ENCODE results near the gene HOXB3. TPM values are rescaled to one million over a fixed set of nuclear protein-coding genes. Genes with fewer than 3 reads are reported as not detected.

Gene HOXB3
- polyA plus RNA-seq, 1 of the 3 experiments (the other 2 are of a cell fraction) = 0.46 TPM

GRCh38 chr17:48604770-48605329 is 14.8 kb upstream of the HOXB3 start, which contains the start of gene HOXB6:
HOXB6 (minus strand) TSS chr17:48604986; CDS start chr17:48598150, 6,836 bp downstream.
- no peaks in the 10 kb centered on the region; a peak in 1 of 4 replicates for H3K4me1 ChIP-seq (ENCODE audit: control insufficient read depth in 1 of 2, insufficient read depth in 2 of 2, low read depth in 1 of 2, low read length in 1 of 2)
- peaks cover 7% of the 10 kb centered on the region; the same call in 1 of the 2 replicates for H4K20me1 ChIP-seq (ENCODE audit: insufficient read depth)
- peaks cover 100% of the 10 kb centered on the region for H3K27me3 ChIP-seq (ENCODE audit: insufficient read depth)
- no peak within 1 kb of the TSS for H3K27ac ChIP-seq (ENCODE audit: low read depth in 2 of 2, low read length in 1 of 2)
- H3K9me3 ChIP-seq = no peaks in the 10 kb centered on the region
- POLR2A ChIA-PET = no interaction called here
- H3K9me2 ChIP-seq = no peaks in the 10 kb centered on the region
- no peaks in the 10 kb centered on the region for H3K79me2 ChIP-seq (ENCODE audit: insufficient read depth)
- CTCF ChIA-PET = interaction anchor here (1.3 kb wide), 1 partner anchor 297 kb away, joined by 6 read pairs; no protein-coding TSS in a partner anchor
- H3F3A ChIP-seq (replicated peaks; ENCODE audit: insufficient read depth) = no peaks in the 10 kb centered on the region
- no peak for DNase-seq
- TF ChIP-seq EP300 (IDR thresholded peaks at IDR 0.05; ENCODE audit: borderline replicate concordance in 1 of 2, low read depth in 1 of 2, low read length in 1 of 2) = no peak
- TF ChIP-seq USF2 (IDR thresholded peaks at IDR 0.05; ENCODE audit: borderline replicate concordance, low read depth, low read length) = no peak
- no peak for TF ChIP-seq FOXM1 (IDR thresholded peaks at IDR 0.05; ENCODE audit: low read depth)
- peak; percentile 31; the same call in 1 of the 2 replicates for TF ChIP-seq USF1 (IDR thresholded peaks at IDR 0.05; ENCODE audit: borderline replicate concordance, low read depth)
- no peak for TF ChIP-seq PBX3 (IDR thresholded peaks at IDR 0.05)
- TF ChIP-seq YY1 (IDR thresholded peaks at IDR 0.05; ENCODE audit: low read depth) = no peak
- TF ChIP-seq TEAD4 (IDR thresholded peaks at IDR 0.05; ENCODE audit: borderline replicate concordance, insufficient read depth) = no peak
- 4% methylated on average over 16 of the region's 16 CpGs for WGBS (ENCODE audit: low lambda C conversion rate)
- H3K4me2 ChIP-seq = no peak within 1 kb of the TSS
- no peak within 1 kb of the TSS for H2AFZ ChIP-seq (ENCODE audit: low read depth)
- no peak within 1 kb of the TSS for H3K9ac ChIP-seq
- H3K4me3 ChIP-seq (ENCODE audit: low read depth in 2 of 2, low read length in 1 of 2) = no peak within 1 kb of the TSS
- no peaks in the 10 kb centered on the region for H3K36me3 ChIP-seq (replicated peaks in 1 of 2; ENCODE audit: control insufficient read depth in 1 of 2, insufficient read depth in 2 of 2, low read length in 1 of 2)

GRCh38 chr17:48603959-48604769 is 14.1 kb upstream of the HOXB3 start:
- H3F3A ChIP-seq (replicated peaks; ENCODE audit: insufficient read depth) = no peaks in the 10 kb centered on the region
- no peak for DNase-seq
- POLR2A ChIA-PET = no interaction called here
- H4K20me1 ChIP-seq (ENCODE audit: insufficient read depth) = peaks cover 11% of the 10 kb centered on the region; the same call in 1 of the 2 replicates
- H3K4me3 ChIP-seq (ENCODE audit: low read depth in 2 of 2, low read length in 1 of 2) = no peak overlapping the region
- H3K27ac ChIP-seq (ENCODE audit: low read depth in 2 of 2, low read length in 1 of 2) = no peak overlapping the region
- peaks cover 100% of the 10 kb centered on the region for H3K27me3 ChIP-seq (ENCODE audit: insufficient read depth)
- no peaks in the 10 kb centered on the region; a peak in 1 of 4 replicates for H3K4me1 ChIP-seq (ENCODE audit: control insufficient read depth in 1 of 2, insufficient read depth in 2 of 2, low read depth in 1 of 2, low read length in 1 of 2)
- CTCF ChIA-PET = interaction anchor here (1.3 kb wide), 1 partner anchor 296 kb away, joined by 6 read pairs; no protein-coding TSS in a partner anchor
- no peak overlapping the region for H3K4me2 ChIP-seq
- H3K9me2 ChIP-seq = no peaks in the 10 kb centered on the region
- WGBS (ENCODE audit: low lambda C conversion rate) = 2% methylated on average over 21 of the region's 21 CpGs
- no peak overlapping the region for H3K9ac ChIP-seq
- H3K9me3 ChIP-seq = no peaks in the 10 kb centered on the region
- H2AFZ ChIP-seq (ENCODE audit: low read depth) = no peak overlapping the region
- no peaks in the 10 kb centered on the region for H3K79me2 ChIP-seq (ENCODE audit: insufficient read depth)
- H3K36me3 ChIP-seq (replicated peaks in 1 of 2; ENCODE audit: control insufficient read depth in 1 of 2, insufficient read depth in 2 of 2, low read length in 1 of 2) = no peaks in the 10 kb centered on the region
- no peak for TF ChIP-seq CTCF (IDR thresholded peaks at IDR 0.05)
- no peak for TF ChIP-seq MAX (IDR thresholded peaks at IDR 0.05; ENCODE audit: low read depth)
- TF ChIP-seq SIN3A (IDR thresholded peaks at IDR 0.05; ENCODE audit: borderline replicate concordance, low read depth, low read length) = no peak
- TF ChIP-seq EP300 (IDR thresholded peaks at IDR 0.05; ENCODE audit: borderline replicate concordance in 1 of 2, low read depth in 1 of 2, low read length in 1 of 2) = no peak
- no peak for TF ChIP-seq PBX3 (IDR thresholded peaks at IDR 0.05)
- no peak for TF ChIP-seq GABPA (IDR thresholded peaks at IDR 0.05; ENCODE audit: low read depth)
- TF ChIP-seq IRF3 (IDR thresholded peaks at IDR 0.05; ENCODE audit: low read depth, low read length) = no peak
- TF ChIP-seq RCOR1 (IDR thresholded peaks at IDR 0.05; ENCODE audit: low read length) = no peak
- no peak for TF ChIP-seq TEAD4 (IDR thresholded peaks at IDR 0.05; ENCODE audit: borderline replicate concordance, insufficient read depth)
- no peak for TF ChIP-seq GATA2 (CRISPR knock-in tag; IDR thresholded peaks at IDR 0.05)
- TF ChIP-seq CHD2 (IDR thresholded peaks at IDR 0.05; ENCODE audit: low read length, partially characterized antibody) = no peak
